T1000 (cell line): ENCODE results near the gene FAM124A.

Source experiments
- DNase-seq: peaks from one replicate; lab custom pipeline; 2025; ENCODE audit warnings: mixed read lengths; lab: John Stamatoyannopoulos, UW

FAM124A gene

GRCh38 chr13:51222037-51222685 is at the start of gene FAM124A:
Gene FAM124A (plus strand): TSS chr13:51222398. CDS start chr13:51222502, 104 bp downstream.
- DNase-seq: no peak

- no peak for DNase-seq
Observed at GRCh38 chr13:51175021-51175420, 47.2 kb upstream of the FAM124A start.

- DNase-seq: no peak
Observed at GRCh38 chr13:51175639-51176038, 46.6 kb upstream of the FAM124A start.

- no peak for DNase-seq
Observed at GRCh38 chr13:51177188-51177587, 45.0 kb upstream of the FAM124A start.

- no peak for DNase-seq
Observed at GRCh38 chr13:51178456-51179074, 43.6 kb upstream of the FAM124A start.

- no peak for DNase-seq
Observed at GRCh38 chr13:51179432-51179971, 42.7 kb upstream of the FAM124A start.

GRCh38 chr13:51180853-51181511 is 41.2 kb upstream of the FAM124A start:
- no peak for DNase-seq

- no peak for DNase-seq
Observed at GRCh38 chr13:51181786-51182383, 40.3 kb upstream of the FAM124A start.

- DNase-seq: no peak
Observed at GRCh38 chr13:51191743-51192142, 30.5 kb upstream of the FAM124A start.

- no peak for DNase-seq
Observed at GRCh38 chr13:51192348-51192747, 29.9 kb upstream of the FAM124A start.

- no peak for DNase-seq
Observed at GRCh38 chr13:51193387-51193786, 28.8 kb upstream of the FAM124A start.

- no peak for DNase-seq
Observed at GRCh38 chr13:51194942-51195341, 27.3 kb upstream of the FAM124A start.

- DNase-seq: no peak
Observed at GRCh38 chr13:51201886-51202285, 20.3 kb upstream of the FAM124A start.

GRCh38 chr13:51202477-51203046 is 19.6 kb upstream of the FAM124A start:
- DNase-seq: no peak

- DNase-seq: no peak
Observed at GRCh38 chr13:51206584-51206983, 15.6 kb upstream of the FAM124A start.

GRCh38 chr13:51207881-51208280 is 14.3 kb upstream of the FAM124A start:
- DNase-seq: no peak

GRCh38 chr13:51208716-51209115 is 13.5 kb upstream of the FAM124A start:
- DNase-seq: no peak

- DNase-seq: no peak
Observed at GRCh38 chr13:51211910-51212309, 10.3 kb upstream of the FAM124A start.

GRCh38 chr13:51212758-51213157 is 9.4 kb upstream of the FAM124A start:
- no peak for DNase-seq

- no peak for DNase-seq
Observed at GRCh38 chr13:51213173-51213728, 8.9 kb upstream of the FAM124A start.

- no peak for DNase-seq
Observed at GRCh38 chr13:51218626-51219025, 3.6 kb upstream of the FAM124A start.

GRCh38 chr13:51220706-51221105 is 1.5 kb upstream of the FAM124A start:
- no peak for DNase-seq
